ENCODE results near the gene TKT. TPM values are rescaled to one million over a fixed set of nuclear protein-coding genes. Genes with fewer than 3 reads are reported as not detected.

The TKT gene
- total and polyA plus RNA-seq, 9 donors: 28.8 to 49.5 (median 37.9) TPM

GRCh38 chr3:53242155-53242554 lies 13.7 kb downstream of the TKT start:
- peaks cover 51% of the 10 kb centered on the region for H3K4me1 ChIP-seq (ENCODE audit: control insufficient read depth, insufficient read depth, low read length)
- H3K36me3 ChIP-seq (ENCODE audit: control insufficient read depth, insufficient read depth, low read length): peaks cover 20% of the 10 kb centered on the region
- peaks cover 2% of the 10 kb centered on the region for H3K9me3 ChIP-seq (replicated peaks; ENCODE audit: control insufficient read depth, low read depth, low read length)
- H3K4me3 ChIP-seq (ENCODE audit: low read length): no peak overlapping the region
- H3K27me3 ChIP-seq (ENCODE audit: control insufficient read depth, insufficient read depth, low read length): peaks cover 10% of the 10 kb centered on the region
- DNase-seq: no peak
- 87% methylated on average over 6 of the region's 7 CpGs for WGBS (ENCODE audit: insufficient coverage)
- no peak overlapping the region for H3K27ac ChIP-seq (ENCODE audit: low read length)

DNA sequence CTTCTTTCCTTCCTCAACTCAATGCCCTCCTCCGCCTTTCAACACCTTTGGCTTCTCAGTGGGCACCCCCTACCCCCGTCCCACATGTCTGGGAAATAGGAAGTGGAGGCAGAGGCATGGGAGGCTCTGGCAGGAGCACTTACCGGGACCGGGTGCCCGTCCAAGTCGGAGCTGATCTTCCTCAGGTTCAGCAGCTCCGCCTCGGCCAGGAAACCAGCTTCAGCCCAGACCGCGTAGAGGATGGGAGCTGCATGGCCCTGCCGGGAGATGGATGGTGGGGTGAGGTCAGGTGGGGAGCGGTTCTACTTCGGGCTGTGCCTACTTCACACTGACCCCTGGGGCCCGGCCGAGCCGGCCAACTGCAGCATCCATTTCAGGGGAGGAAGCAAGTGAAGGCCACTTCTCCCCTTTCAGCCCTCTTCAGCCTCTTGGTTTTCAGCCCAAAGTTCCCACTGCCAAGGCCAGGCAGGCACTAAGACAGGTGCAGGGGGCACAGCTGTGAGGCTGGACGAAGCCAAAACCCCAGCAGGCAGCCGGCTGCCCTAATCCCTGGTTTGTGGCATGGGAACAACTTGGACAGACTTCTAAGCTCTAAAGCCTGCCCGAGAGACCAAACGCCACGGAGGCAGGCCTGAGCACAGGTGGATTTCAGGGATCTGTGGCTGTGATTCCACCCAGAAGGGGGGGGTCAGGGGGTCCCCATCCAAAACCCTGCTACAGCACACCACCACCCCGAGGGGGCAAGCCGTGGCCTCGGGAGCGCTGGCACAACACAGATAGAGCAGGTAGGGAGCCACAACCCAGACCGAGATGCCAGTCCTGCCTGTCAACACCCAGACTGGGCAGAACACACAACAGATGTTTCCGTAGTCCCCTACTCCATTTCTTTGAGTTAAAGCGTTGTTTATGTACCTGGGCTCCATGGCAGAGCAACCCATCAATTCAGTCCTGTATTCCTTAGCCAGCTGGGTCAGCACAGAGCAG lies 14.5 kb downstream of the TKT start:
- no peak overlapping the region for H3K4me3 ChIP-seq (ENCODE audit: low read length)
- DNase-seq: peak; percentile 74
- no peak overlapping the region for H3K27ac ChIP-seq (ENCODE audit: low read length)
- H3K9me3 ChIP-seq (replicated peaks; ENCODE audit: control insufficient read depth, low read depth, low read length): peaks cover 2% of the 10 kb centered on the region
- H3K36me3 ChIP-seq (ENCODE audit: control insufficient read depth, insufficient read depth, low read length): peaks cover 27% of the 10 kb centered on the region
- peaks cover 55% of the 10 kb centered on the region for H3K4me1 ChIP-seq (ENCODE audit: control insufficient read depth, insufficient read depth, low read length)
- 77% methylated on average over 11 of the region's 28 CpGs for WGBS (ENCODE audit: insufficient coverage)
- peaks cover 10% of the 10 kb centered on the region for H3K27me3 ChIP-seq (ENCODE audit: control insufficient read depth, insufficient read depth, low read length)

DNA sequence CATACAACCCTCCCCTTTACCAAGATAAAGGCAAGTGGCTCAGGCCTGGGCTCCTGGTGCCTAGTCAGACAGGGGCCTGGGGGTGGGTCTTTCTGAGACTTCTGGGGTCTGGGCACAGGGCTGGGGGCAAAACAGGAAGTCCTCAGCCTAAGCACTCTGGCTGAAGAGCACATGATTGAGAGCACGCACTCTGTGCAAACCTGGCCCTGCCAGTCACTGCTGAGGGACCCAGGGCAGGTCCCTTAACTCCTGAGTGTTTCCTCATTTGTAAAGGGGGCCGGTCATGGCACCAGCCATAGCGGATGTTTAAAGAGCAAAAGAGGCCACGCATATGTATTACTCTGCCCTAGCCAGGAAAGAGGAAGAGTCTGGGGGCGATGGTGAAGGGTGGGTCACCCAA lies 16.0 kb downstream of the TKT start:
- Histone ChIP-seq H3K27ac (ENCODE audit: low read length) (no peak overlapping the region), H3K9me3 (replicated peaks; ENCODE audit: control insufficient read depth, low read depth, low read length) (no peaks in the 10 kb centered on the region), H3K36me3 (ENCODE audit: control insufficient read depth, insufficient read depth, low read length) (peaks cover 37% of the 10 kb centered on the region), H3K4me1 (ENCODE audit: control insufficient read depth, insufficient read depth, low read length) (peaks cover 62% of the 10 kb centered on the region), H3K27me3 (ENCODE audit: control insufficient read depth, insufficient read depth, low read length) (peaks cover 10% of the 10 kb centered on the region), H3K4me3 (ENCODE audit: low read length) (no peak overlapping the region)
- WGBS (ENCODE audit: insufficient coverage): 85% methylated on average over 2 of the region's 5 CpGs
- DNase-seq: no peak

DNA sequence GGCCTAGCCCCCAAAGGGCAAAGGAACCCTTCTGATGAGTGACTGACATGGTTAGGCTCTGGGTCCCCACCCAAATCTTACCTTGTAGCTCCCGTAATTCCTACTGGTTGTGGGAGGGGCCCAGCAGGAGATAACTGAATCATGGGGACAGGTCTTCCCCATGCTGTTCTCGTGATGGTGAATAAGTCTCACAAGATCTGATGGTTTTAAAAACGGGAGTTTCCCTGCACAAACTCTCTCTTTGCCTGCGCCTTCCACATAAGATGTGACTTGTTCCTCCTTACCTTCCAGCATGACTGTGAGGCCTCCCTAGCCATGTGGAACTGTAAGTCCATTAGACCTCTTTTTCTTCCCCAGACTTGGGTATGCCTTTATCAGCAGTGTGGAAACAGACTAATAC lies 16.9 kb downstream of the TKT start:
- no peak overlapping the region for H3K27ac ChIP-seq (ENCODE audit: low read length)

GRCh38 chr3:53238051-53238850 lies 17.6 kb downstream of the TKT start:
- H3K36me3 ChIP-seq (ENCODE audit: control insufficient read depth, insufficient read depth, low read length): peaks cover 51% of the 10 kb centered on the region
- H3K9me3 ChIP-seq (replicated peaks; ENCODE audit: control insufficient read depth, low read depth, low read length): no peaks in the 10 kb centered on the region
- H3K27ac ChIP-seq (ENCODE audit: low read length): no peak overlapping the region
- no peak overlapping the region for H3K4me3 ChIP-seq (ENCODE audit: low read length)
- peaks cover 54% of the 10 kb centered on the region for H3K4me1 ChIP-seq (ENCODE audit: control insufficient read depth, insufficient read depth, low read length)
- peaks cover 2% of the 10 kb centered on the region for H3K27me3 ChIP-seq (ENCODE audit: control insufficient read depth, insufficient read depth, low read length)
- WGBS (ENCODE audit: insufficient coverage): 88% methylated on average over 4 of the region's 6 CpGs
- DNase-seq: no peak

More for the DNA sequence above, 16.9 kb downstream of the TKT start:
- WGBS (ENCODE audit: insufficient coverage): 82% methylated on average over 4 of the region's 4 CpGs
- peaks cover 46% of the 10 kb centered on the region for H3K36me3 ChIP-seq (ENCODE audit: control insufficient read depth, insufficient read depth, low read length)
- H3K4me3 ChIP-seq (ENCODE audit: low read length): no peak overlapping the region
- peaks cover 60% of the 10 kb centered on the region for H3K4me1 ChIP-seq (ENCODE audit: control insufficient read depth, insufficient read depth, low read length)
- no peak for DNase-seq
- H3K9me3 ChIP-seq (replicated peaks; ENCODE audit: control insufficient read depth, low read depth, low read length): no peaks in the 10 kb centered on the region
- peaks cover 6% of the 10 kb centered on the region for H3K27me3 ChIP-seq (ENCODE audit: control insufficient read depth, insufficient read depth, low read length)

DNA sequence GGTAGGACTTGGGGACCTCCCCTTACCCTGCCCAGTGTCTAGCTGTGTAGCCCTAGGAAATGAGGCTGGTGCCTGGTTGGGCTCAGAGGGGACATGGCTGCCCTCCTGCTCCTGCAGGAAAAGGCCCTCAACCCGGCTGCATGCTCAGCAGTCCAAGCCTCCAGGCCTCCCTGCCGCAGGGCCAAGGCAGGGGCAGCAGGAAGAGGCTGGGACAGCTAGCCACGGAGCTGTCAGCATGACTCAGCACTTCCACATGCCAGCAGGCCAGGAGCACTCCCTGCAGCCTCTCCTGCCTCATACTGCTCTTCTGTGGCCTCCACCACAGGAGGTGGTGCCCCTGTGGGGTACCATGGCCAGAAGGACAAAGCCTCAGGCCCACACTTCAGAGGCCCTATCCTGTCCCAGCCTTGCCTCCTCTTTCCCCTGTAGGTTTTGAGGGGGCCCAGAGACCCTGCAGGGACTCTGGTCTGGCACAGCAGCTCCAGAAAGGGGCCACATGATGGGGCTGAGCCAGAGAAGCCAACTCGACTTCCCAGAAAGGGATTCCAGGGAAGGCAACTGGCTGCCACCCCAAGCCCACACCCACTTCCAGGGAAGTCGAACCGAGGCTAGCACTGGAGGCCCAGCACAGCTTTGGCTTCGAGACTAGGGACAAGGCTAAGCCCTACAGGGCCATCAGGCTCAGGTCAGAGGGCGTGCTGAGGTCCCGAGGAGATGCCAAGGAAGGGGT lies 19.5 kb downstream of the TKT start:
- 63% methylated on average over 8 of the region's 9 CpGs for WGBS (ENCODE audit: insufficient coverage)
- Histone ChIP-seq H3K4me3 (ENCODE audit: low read length) (no peak overlapping the region), H3K4me1 (ENCODE audit: control insufficient read depth, insufficient read depth, low read length) (peaks cover 45% of the 10 kb centered on the region), H3K27ac (ENCODE audit: low read length) (no peak overlapping the region), H3K27me3 (ENCODE audit: control insufficient read depth, insufficient read depth, low read length) (no peaks in the 10 kb centered on the region), H3K9me3 (replicated peaks; ENCODE audit: control insufficient read depth, low read depth, low read length) (no peaks in the 10 kb centered on the region), H3K36me3 (ENCODE audit: control insufficient read depth, insufficient read depth, low read length) (peaks cover 64% of the 10 kb centered on the region)
- peak; percentile 60 for DNase-seq

- Histone ChIP-seq H3K36me3 (ENCODE audit: control insufficient read depth, insufficient read depth, low read length) (peaks cover 65% of the 10 kb centered on the region), H3K4me3 (ENCODE audit: low read length) (no peak overlapping the region), H3K4me1 (ENCODE audit: control insufficient read depth, insufficient read depth, low read length) (peaks cover 37% of the 10 kb centered on the region), H3K9me3 (replicated peaks; ENCODE audit: control insufficient read depth, low read depth, low read length) (no peaks in the 10 kb centered on the region), H3K27ac (ENCODE audit: low read length) (no peak overlapping the region), H3K27me3 (ENCODE audit: control insufficient read depth, insufficient read depth, low read length) (no peaks in the 10 kb centered on the region)
- no peak for DNase-seq
- 91% methylated on average over 4 of the region's 6 CpGs for WGBS (ENCODE audit: insufficient coverage)
These were observed 20.3 kb downstream of the TKT start for GRCh38 chr3:53235545-53235944.

GRCh38 chr3:53234841-53235232 lies 21.0 kb downstream of the TKT start:
- Histone ChIP-seq H3K4me1 (ENCODE audit: control insufficient read depth, insufficient read depth, low read length) (peaks cover 30% of the 10 kb centered on the region), H3K36me3 (ENCODE audit: control insufficient read depth, insufficient read depth, low read length) (peaks cover 66% of the 10 kb centered on the region), H3K9me3 (replicated peaks; ENCODE audit: control insufficient read depth, low read depth, low read length) (no peaks in the 10 kb centered on the region), H3K4me3 (ENCODE audit: low read length) (no peak overlapping the region), H3K27me3 (ENCODE audit: control insufficient read depth, insufficient read depth, low read length) (no peaks in the 10 kb centered on the region), H3K27ac (ENCODE audit: low read length) (no peak overlapping the region)
- 99% methylated on average over 8 of the region's 10 CpGs for WGBS (ENCODE audit: insufficient coverage)
- DNase-seq: no peak

- Histone ChIP-seq H3K36me3 (ENCODE audit: control insufficient read depth, insufficient read depth, low read length) (peaks cover 70% of the 10 kb centered on the region), H3K27me3 (ENCODE audit: control insufficient read depth, insufficient read depth, low read length) (no peaks in the 10 kb centered on the region), H3K4me1 (ENCODE audit: control insufficient read depth, insufficient read depth, low read length) (peaks cover 26% of the 10 kb centered on the region), H3K4me3 (ENCODE audit: low read length) (no peak overlapping the region), H3K9me3 (replicated peaks; ENCODE audit: control insufficient read depth, low read depth, low read length) (no peaks in the 10 kb centered on the region), H3K27ac (ENCODE audit: low read length) (no peak overlapping the region)
- WGBS (ENCODE audit: insufficient coverage): 74% methylated on average over 9 of the region's 15 CpGs
- DNase-seq: no peak
These were observed 21.5 kb downstream of the TKT start for GRCh38 chr3:53234130-53234840.
